Measurements from ENCODE around the gene USP31. TPM values are rescaled to one million over a fixed set of nuclear protein-coding genes. Genes with fewer than 3 reads are reported as not detected.

USP31 gene
- total and polyA plus RNA-seq, 2 of the 13 experiments (the other 11 are each of a cell fraction or from before 2014, with no cell fraction given) = 22.5 to 23.3 TPM

DNA sequence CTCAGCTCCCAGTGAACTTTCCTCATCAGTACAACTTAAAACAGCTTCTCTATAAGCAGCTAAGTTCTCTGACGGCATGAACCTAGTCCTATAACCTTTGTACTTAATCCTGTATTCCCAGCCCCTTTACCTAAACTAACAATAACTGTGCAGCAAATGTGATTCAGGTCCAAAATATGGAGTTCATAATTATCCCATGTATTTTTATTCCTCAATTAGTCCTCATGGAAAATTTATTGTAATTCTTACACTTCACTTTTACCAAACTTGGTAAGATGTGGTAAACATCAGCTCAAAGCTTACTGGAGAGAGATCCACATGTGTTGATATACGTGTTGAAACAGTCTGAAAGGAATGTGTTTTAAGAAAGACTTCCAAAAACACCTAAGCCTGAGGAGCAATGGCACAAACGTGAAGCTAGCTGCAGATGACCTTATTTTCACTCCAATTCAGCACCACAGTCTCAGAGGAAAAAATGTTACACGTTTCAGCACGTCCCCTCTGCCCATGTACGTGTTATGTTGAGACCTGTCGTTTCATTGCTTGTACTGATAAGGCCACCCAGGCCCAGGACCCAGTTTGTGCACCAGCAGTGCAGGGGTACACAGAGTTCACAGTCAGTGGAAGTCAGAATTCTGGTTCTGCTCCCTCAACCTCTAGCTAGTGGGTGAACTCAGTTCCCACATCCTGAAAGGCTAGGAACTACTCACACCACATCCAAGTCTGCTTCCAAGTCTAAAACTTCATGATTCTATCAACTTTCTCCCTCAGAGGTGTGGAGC, 7.1 kb downstream of the USP31 start (continued):
- TF ChIP-seq, protein P1, sequence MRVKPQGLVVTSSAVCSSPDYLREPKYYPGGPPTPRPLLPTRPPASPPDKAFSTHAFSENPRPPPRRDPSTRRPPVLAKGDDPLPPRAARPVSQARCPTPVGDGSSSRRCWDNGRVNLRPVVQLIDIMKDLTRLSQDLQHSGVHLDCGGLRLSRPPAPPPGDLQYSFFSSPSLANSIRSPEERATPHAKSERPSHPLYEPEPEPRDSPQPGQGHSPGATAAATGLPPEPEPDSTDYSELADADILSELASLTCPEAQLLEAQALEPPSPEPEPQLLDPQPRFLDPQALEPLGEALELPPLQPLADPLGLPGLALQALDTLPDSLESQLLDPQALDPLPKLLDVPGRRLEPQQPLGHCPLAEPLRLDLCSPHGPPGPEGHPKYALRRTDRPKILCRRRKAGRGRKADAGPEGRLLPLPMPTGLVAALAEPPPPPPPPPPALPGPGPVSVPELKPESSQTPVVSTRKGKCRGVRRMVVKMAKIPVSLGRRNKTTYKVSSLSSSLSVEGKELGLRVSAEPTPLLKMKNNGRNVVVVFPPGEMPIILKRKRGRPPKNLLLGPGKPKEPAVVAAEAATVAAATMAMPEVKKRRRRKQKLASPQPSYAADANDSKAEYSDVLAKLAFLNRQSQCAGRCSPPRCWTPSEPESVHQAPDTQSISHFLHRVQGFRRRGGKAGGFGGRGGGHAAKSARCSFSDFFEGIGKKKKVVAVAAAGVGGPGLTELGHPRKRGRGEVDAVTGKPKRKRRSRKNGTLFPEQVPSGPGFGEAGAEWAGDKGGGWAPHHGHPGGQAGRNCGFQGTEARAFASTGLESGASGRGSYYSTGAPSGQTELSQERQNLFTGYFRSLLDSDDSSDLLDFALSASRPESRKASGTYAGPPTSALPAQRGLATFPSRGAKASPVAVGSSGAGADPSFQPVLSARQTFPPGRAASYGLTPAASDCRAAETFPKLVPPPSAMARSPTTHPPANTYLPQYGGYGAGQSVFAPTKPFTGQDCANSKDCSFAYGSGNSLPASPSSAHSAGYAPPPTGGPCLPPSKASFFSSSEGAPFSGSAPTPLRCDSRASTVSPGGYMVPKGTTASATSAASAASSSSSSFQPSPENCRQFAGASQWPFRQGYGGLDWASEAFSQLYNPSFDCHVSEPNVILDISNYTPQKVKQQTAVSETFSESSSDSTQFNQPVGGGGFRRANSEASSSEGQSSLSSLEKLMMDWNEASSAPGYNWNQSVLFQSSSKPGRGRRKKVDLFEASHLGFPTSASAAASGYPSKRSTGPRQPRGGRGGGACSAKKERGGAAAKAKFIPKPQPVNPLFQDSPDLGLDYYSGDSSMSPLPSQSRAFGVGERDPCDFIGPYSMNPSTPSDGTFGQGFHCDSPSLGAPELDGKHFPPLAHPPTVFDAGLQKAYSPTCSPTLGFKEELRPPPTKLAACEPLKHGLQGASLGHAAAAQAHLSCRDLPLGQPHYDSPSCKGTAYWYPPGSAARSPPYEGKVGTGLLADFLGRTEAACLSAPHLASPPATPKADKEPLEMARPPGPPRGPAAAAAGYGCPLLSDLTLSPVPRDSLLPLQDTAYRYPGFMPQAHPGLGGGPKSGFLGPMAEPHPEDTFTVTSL (CRISPR knock-in tag; IDR thresholded peaks at IDR 0.05; ENCODE audit: borderline replicate concordance) = 0 out of 2 replicates have a peak, but pooled peaks have one; percentile 32
- peak; percentile 62 for TF ChIP-seq ZMYM4 (CRISPR knock-in tag; IDR thresholded peaks at IDR 0.05)
- no peak for TF ChIP-seq NFRKB (IDR thresholded peaks at IDR 0.05)
- TF ChIP-seq NRL (CRISPR knock-in tag; IDR thresholded peaks at IDR 0.05; ENCODE audit: borderline replicate concordance) = no peak
- TF ChIP-seq ZNF530 (CRISPR knock-in tag; IDR thresholded peaks at IDR 0.05; ENCODE audit: low read depth) = no peak
- TF ChIP-seq, protein P2, sequence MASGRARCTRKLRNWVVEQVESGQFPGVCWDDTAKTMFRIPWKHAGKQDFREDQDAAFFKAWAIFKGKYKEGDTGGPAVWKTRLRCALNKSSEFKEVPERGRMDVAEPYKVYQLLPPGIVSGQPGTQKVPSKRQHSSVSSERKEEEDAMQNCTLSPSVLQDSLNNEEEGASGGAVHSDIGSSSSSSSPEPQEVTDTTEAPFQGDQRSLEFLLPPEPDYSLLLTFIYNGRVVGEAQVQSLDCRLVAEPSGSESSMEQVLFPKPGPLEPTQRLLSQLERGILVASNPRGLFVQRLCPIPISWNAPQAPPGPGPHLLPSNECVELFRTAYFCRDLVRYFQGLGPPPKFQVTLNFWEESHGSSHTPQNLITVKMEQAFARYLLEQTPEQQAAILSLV (CRISPR knock-in tag; IDR thresholded peaks at IDR 0.05; ENCODE audit: borderline replicate concordance) = no peak
- TF ChIP-seq ONECUT2 (CRISPR knock-in tag; IDR thresholded peaks at IDR 0.05) = no peak
- TF ChIP-seq, protein P3, sequence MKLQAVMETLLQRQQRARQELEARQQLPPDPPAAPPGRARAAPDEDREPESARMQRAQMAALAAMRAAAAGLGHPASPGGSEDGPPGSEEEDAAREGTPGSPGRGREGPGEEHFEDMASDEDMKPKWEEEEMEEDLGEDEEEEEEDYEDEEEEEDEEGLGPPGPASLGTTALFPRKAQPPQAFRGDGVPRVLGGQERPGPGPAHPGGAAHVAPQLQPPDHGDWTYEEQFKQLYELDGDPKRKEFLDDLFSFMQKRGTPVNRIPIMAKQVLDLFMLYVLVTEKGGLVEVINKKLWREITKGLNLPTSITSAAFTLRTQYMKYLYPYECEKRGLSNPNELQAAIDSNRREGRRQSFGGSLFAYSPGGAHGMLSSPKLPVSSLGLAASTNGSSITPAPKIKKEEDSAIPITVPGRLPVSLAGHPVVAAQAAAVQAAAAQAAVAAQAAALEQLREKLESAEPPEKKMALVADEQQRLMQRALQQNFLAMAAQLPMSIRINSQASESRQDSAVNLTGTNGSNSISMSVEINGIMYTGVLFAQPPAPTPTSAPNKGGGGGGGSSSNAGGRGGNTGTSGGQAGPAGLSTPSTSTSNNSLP (IDR thresholded peaks at IDR 0.05; ENCODE audit: low read depth, low read length) = peak; percentile 67
- TF ChIP-seq KLF12 (CRISPR knock-in tag; IDR thresholded peaks at IDR 0.05; ENCODE audit: borderline replicate concordance) = no peak
- no peak for TF ChIP-seq ZIK1 (CRISPR knock-in tag; IDR thresholded peaks at IDR 0.05; ENCODE audit: borderline replicate concordance, low read depth)
- TF ChIP-seq, protein P4, sequence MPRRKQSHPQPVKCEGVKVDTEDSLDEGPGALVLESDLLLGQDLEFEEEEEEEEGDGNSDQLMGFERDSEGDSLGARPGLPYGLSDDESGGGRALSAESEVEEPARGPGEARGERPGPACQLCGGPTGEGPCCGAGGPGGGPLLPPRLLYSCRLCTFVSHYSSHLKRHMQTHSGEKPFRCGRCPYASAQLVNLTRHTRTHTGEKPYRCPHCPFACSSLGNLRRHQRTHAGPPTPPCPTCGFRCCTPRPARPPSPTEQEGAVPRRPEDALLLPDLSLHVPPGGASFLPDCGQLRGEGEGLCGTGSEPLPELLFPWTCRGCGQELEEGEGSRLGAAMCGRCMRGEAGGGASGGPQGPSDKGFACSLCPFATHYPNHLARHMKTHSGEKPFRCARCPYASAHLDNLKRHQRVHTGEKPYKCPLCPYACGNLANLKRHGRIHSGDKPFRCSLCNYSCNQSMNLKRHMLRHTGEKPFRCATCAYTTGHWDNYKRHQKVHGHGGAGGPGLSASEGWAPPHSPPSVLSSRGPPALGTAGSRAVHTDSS (CRISPR knock-in tag; conservative IDR thresholded peaks at IDR 0.05) = no peak
- peak; percentile 35; the same call in 1 of the 2 replicates for TF ChIP-seq SP4 (CRISPR knock-in tag; IDR thresholded peaks at IDR 0.05)
- no peak for TF ChIP-seq BCLAF1 (IDR thresholded peaks at IDR 0.05)
- TF ChIP-seq SIN3A (IDR thresholded peaks at IDR 0.05; ENCODE audit: borderline replicate concordance, low read depth, low read length) = no peak

Measured in HepG2 (cell line).